ENCODE measurements around the gene PRKAG2.

PRKAG2 gene

GRCh38 chr7:151900591-151900985 lies 23.7 kb upstream of the PRKAG2 start:
- no peak for DNase-seq

- peak; percentile 63 for DNase-seq
Observed at GRCh38 chr7:151899513-151900360, 22.8 kb upstream of the PRKAG2 start.

- peak; percentile 19 for DNase-seq
Observed at GRCh38 chr7:151897951-151898686, 21.2 kb upstream of the PRKAG2 start.

- peak; percentile 64 for DNase-seq
Observed at GRCh38 chr7:151897161-151897731, 20.3 kb upstream of the PRKAG2 start.

- DNase-seq: peak; percentile 37
Observed at GRCh38 chr7:151896486-151896885, 19.6 kb upstream of the PRKAG2 start.

- peak; percentile 45 for DNase-seq
Observed at GRCh38 chr7:151896086-151896485, 19.2 kb upstream of the PRKAG2 start.

GRCh38 chr7:151895631-151896031 lies 18.7 kb upstream of the PRKAG2 start:
- peak; percentile 52 for DNase-seq

GRCh38 chr7:151895008-151895630 lies 18.2 kb upstream of the PRKAG2 start:
- DNase-seq: peak; percentile 50

GRCh38 chr7:151894111-151895007 lies 17.4 kb upstream of the PRKAG2 start:
- DNase-seq: peak; percentile 47

- DNase-seq: peak; percentile 35
Observed at GRCh38 chr7:151893405-151893923, 16.5 kb upstream of the PRKAG2 start.

- peak; percentile 22 for DNase-seq
Observed at GRCh38 chr7:151891753-151892152, 14.8 kb upstream of the PRKAG2 start.

- peak; percentile 42 for DNase-seq
Observed at GRCh38 chr7:151891182-151891581, 14.3 kb upstream of the PRKAG2 start.

GRCh38 chr7:151890355-151891004 lies 13.6 kb upstream of the PRKAG2 start:
- peak; percentile 49 for DNase-seq

- peak; percentile 51 for DNase-seq
Observed at GRCh38 chr7:151889406-151890354, 12.8 kb upstream of the PRKAG2 start.

- DNase-seq: peak; percentile 63
Observed at GRCh38 chr7:151888079-151889067, 11.5 kb upstream of the PRKAG2 start.

- DNase-seq: no peak
Observed at GRCh38 chr7:151886783-151887182, 9.9 kb upstream of the PRKAG2 start.

- no peak for DNase-seq
Observed at GRCh38 chr7:151885202-151885580, 8.3 kb upstream of the PRKAG2 start.

- no peak for DNase-seq
Observed at GRCh38 chr7:151884312-151885201, 7.6 kb upstream of the PRKAG2 start.
